Ascending aorta (tissue), 2 donors: ENCODE results near the gene CRHBP. TPM values are rescaled to one million over a fixed set of nuclear protein-coding genes. Genes with fewer than 3 reads are reported as not detected.
"Not testable (repeated sequence)": the region's sequence is repeated elsewhere in the genome, so short reads cannot be mapped to it uniquely, and the experiment has no call there.

Source experiments
- DNase-seq, 2 donors: peaks; one replicate each; pipeline ENCODE4 v3.0.0-alpha.2; 2019; ENCODE audit warnings: low spot score in 2 of 2
- H3K27ac ChIP-seq, 2 donors: fragments of 200-600 bp; sonication (generic); one replicate each; pipeline ENCODE4 v1.5.1; 2016 to 2017; ENCODE audit warnings: mild to moderate bottlenecking in 1 of 2
- H3K27me3 ChIP-seq: fragments of 200-600 bp; sonication (generic); one replicate; pipeline ENCODE4 v1.5.1; 2017
- H3K36me3 ChIP-seq, 2 donors: fragments of 200-600 bp; sonication (generic); one replicate each; pipeline ENCODE4 v1.5.1; 2016
- H3K4me1 ChIP-seq, 2 donors: fragments of 200-600 bp; sonication (generic); one replicate each; pipeline ENCODE4 v1.5.1; 2016 to 2017; ENCODE audit warnings: mild to moderate bottlenecking in 1 of 2
- H3K4me3 ChIP-seq, 2 donors: fragments of 200-600 bp; sonication (generic); one replicate each; pipeline ENCODE4 v1.5.1; 2016 to 2017; ENCODE audit warnings: mild to moderate bottlenecking in 1 of 2
- H3K9me3 ChIP-seq, 2 donors: fragments of 200-600 bp; sonication (generic); one replicate each; pipeline ENCODE4 v1.5.1; 2016
- intact Hi-C: fragments of 100-400 bp; cut with DNase I; formaldehyde crosslinking; loops from one replicate; pipeline ENCODE4 v1.15.1; 2023
- total RNA-seq: library from RNA; depleted of rRNA; stranded (reverse); fragments of >200 nt; gene quantifications from one replicate; pipeline ENCODE4 v1.1.0, GENCODE V29; 2016
- TF ChIP-seq, protein P1 (sequence below), 3 experiments: fragments of 200-600 bp in 2 of 3; fragments of 450-650 bp in 1 of 3; sonication (generic) in 2 of 3; IDR thresholded peaks; one replicate each; pipeline ENCODE4 v1.5.1; 2016 to 2019; ENCODE audit warnings: antibody characterized with exemption in 3 of 3, mild to moderate bottlenecking in 1 of 3, moderate library complexity in 1 of 3

CRHBP gene
- total RNA-seq, 1 donor from 2014 or later, result 0.32 TPM

DNA sequence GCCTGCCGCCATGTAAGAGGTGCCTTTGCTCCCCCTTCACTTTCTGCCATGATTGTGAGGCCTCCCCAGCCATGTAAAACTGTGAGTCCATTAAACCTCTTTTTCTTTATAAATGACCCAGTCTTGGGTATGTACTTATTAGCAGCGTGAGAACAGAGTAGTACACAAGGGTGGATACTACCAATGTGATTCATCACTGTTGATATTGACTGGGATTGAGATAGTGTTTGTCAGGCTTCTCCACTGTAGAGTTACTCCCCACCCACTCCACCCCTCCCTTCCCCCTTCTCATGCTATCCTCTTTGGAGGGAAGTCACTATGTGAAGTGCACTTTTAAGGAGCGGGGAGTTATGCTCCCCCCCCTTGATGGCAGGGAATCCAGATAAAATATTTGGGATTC is 11.4 kb upstream of the CRHBP start:
- intact Hi-C loops, result no loop called here
- H3K9me3 ChIP-seq, result no peaks in the 10 kb centered on the region
- no peak overlapping the region for H3K4me3 ChIP-seq
- TF ChIP-seq, protein P1, sequence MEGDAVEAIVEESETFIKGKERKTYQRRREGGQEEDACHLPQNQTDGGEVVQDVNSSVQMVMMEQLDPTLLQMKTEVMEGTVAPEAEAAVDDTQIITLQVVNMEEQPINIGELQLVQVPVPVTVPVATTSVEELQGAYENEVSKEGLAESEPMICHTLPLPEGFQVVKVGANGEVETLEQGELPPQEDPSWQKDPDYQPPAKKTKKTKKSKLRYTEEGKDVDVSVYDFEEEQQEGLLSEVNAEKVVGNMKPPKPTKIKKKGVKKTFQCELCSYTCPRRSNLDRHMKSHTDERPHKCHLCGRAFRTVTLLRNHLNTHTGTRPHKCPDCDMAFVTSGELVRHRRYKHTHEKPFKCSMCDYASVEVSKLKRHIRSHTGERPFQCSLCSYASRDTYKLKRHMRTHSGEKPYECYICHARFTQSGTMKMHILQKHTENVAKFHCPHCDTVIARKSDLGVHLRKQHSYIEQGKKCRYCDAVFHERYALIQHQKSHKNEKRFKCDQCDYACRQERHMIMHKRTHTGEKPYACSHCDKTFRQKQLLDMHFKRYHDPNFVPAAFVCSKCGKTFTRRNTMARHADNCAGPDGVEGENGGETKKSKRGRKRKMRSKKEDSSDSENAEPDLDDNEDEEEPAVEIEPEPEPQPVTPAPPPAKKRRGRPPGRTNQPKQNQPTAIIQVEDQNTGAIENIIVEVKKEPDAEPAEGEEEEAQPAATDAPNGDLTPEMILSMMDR (IDR thresholded peaks at IDR 0.05), result no peak
- no peaks in the 10 kb centered on the region for H3K36me3 ChIP-seq
- H3K27ac ChIP-seq, result no peak overlapping the region
- no peak for DNase-seq
- H3K27me3 ChIP-seq, result no peaks in the 10 kb centered on the region
- no peaks in the 10 kb centered on the region for H3K4me1 ChIP-seq

DNA sequence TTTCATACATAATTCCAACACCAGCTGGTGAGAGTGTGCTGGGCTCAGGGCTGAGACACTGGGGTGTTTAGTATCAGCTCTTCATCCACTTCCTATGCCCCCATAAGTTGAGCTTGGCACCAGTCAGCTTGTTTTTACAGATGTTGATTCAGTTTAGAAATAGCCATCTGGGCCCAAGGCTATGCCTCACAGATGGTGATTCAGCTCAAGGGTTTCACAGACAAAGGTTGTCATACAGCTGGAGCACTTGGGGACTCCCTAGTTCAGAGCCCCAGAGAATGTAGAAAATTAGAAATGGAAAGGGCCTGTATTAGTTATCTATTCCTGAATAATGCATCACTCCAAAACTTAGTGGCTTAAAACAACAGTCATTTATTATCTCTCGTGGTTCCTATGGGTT is 10.3 kb upstream of the CRHBP start:
- TF ChIP-seq, protein P1 (IDR thresholded peaks at IDR 0.05), result no peak
- no peak overlapping the region for H3K27ac ChIP-seq
- no peak overlapping the region for H3K4me3 ChIP-seq
- DNase-seq, result no peak
- H3K9me3 ChIP-seq, result no peaks in the 10 kb centered on the region
- no peaks in the 10 kb centered on the region for H3K4me1 ChIP-seq
- H3K27me3 ChIP-seq, result no peaks in the 10 kb centered on the region
- no peaks in the 10 kb centered on the region for H3K36me3 ChIP-seq
- intact Hi-C loops, result no loop called here

DNA sequence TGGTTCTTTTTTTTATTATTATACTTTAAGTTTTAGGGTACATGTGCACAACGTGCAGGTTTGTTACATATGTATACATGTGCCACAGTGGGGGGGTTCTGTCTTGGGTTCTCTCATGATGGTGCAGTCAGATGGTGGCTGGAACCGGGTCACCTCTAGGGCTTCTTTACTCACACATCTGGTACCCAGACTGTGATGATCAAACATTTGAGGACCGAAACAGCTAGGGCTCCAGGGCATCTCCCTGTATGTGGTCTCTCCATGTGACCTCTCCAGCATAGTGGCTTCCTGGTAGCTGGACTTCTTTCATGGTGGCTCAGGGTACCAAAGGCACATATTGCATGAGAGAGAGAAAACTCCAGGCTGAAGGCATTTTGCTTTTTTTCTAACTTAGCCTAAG is 9.8 kb upstream of the CRHBP start:
- Histone ChIP-seq H3K27me3 (no peaks in the 10 kb centered on the region), H3K27ac (no peak overlapping the region), H3K4me3 (no peak overlapping the region), H3K4me1 (no peaks in the 10 kb centered on the region), H3K9me3 (no peaks in the 10 kb centered on the region), H3K36me3 (no peaks in the 10 kb centered on the region)
- intact Hi-C loops, result no loop called here
- no peak for DNase-seq
- TF ChIP-seq, protein P1 (IDR thresholded peaks at IDR 0.05), result no peak

DNA sequence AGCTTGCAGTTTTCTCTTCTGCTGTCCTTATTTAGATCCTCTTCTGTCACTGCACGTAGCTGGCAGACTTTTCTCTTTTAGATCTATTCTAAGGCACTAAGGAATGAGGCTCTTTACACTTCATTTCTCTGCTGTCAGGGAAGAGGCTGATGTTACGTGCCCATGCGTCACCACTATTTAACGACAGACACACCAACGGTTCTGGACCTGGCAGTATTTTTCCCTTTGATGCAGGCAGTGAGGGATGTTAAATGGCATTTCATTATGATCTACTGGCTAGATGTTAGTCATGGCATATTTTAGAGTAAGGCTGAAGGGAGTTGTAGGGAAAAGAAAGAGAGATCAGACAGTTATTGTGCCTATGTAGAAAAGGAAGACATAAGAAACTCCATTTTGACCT is 8.2 kb upstream of the CRHBP start:
- DNase-seq, result no peak
- TF ChIP-seq, protein P1 (IDR thresholded peaks at IDR 0.05), result no peak
- no peaks in the 10 kb centered on the region for H3K4me1 ChIP-seq
- intact Hi-C loops, result no loop called here
- H3K9me3 ChIP-seq, result no peaks in the 10 kb centered on the region
- H3K4me3 ChIP-seq, result no peak overlapping the region
- no peaks in the 10 kb centered on the region for H3K27me3 ChIP-seq
- no peak overlapping the region for H3K27ac ChIP-seq
- H3K36me3 ChIP-seq, result no peaks in the 10 kb centered on the region

DNA sequence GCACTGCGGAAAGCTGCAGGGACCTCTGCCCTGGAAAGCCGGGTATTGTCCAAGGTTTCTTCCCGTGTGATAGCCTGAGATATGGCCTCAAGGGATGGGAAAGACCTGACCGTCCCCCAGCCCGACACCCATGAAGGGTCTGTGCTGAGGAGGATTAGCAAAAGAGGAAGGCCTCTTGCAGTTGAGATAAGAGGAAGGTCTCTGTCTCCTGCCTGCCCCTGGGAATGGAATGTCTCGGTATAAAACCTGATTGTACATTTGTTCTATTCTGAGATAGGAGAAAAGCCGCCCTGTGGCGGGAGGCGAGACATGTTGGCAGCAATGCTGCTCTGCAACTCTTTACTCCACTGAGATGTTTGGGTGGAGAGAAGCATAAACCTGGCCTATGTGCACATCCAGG is 7.6 kb upstream of the CRHBP start:
- H3K27me3 ChIP-seq, H3K36me3 ChIP-seq, H3K4me3 ChIP-seq, DNase-seq, H3K4me1 ChIP-seq, H3K27ac ChIP-seq, H3K9me3 ChIP-seq, intact Hi-C loops: not testable (repeated sequence)

DNA sequence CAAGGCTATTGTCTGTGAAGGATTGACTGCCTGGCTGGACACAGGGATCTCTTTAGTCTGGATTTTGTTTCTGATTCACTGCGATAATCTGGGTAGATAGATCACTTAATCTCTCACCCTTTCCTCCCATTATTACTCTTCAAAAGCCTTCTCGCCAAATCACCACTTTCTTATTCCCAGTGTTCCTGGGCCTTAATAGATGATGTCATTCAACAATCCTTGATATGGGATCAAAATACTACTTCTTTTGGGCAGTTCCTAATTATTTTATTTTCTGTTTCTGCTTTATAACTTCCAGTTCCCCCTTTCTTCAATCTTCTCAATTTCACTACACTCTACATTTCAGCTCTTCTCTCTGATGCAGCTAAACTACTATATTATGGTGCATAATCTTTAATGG is 6.8 kb upstream of the CRHBP start:
- no peaks in the 10 kb centered on the region for H3K27me3 ChIP-seq
- intact Hi-C loops, result no loop called here
- DNase-seq, result no peak
- H3K27ac ChIP-seq, result no peak overlapping the region
- TF ChIP-seq, protein P1 (IDR thresholded peaks at IDR 0.05), result no peak
- no peaks in the 10 kb centered on the region for H3K4me1 ChIP-seq
- H3K4me3 ChIP-seq, result no peak overlapping the region
- no peaks in the 10 kb centered on the region for H3K9me3 ChIP-seq
- H3K36me3 ChIP-seq, result no peaks in the 10 kb centered on the region
